DND-41 (cell line): ENCODE data around the gene KRT4.

Experiments used
- ATAC-seq: fragments of 200-7000 bp; cut with Tn5 transposase; 3 replicates; pipeline ENCODE4 v1.9.1; 2021; ENCODE audit warnings: low read depth; ENCODE audit not compliant: insufficient read depth
- DNase-seq: peaks from one replicate; pipeline ENCODE4 v3.0.0-alpha.2; 2020
- H2AFZ ChIP-seq: 2 replicates; pipeline ENCODE4 v1.6.0; 2012; ENCODE audit warnings: low read depth, low read length
- H3K27ac ChIP-seq: 2 replicates; pipeline ENCODE4 v1.5.1; 2012; ENCODE audit warnings: low read length, inconsistent platforms
- H3K27me3 ChIP-seq: fragments of 200-600 bp; sonication (generic); 2 replicates; pipeline ENCODE4 v1.6.0; 2012; ENCODE audit warnings: low read length, mild to moderate bottlenecking, inconsistent platforms; ENCODE audit not compliant: insufficient read depth, poor library complexity
- H3K36me3 ChIP-seq: 2 replicates; pipeline ENCODE4 v1.5.1; 2012; ENCODE audit warnings: low read length, inconsistent platforms; ENCODE audit not compliant: insufficient read depth
- H3K4me1 ChIP-seq: 2 replicates; pipeline ENCODE4 v1.5.1; 2012; ENCODE audit warnings: mild to moderate bottlenecking, low read length; ENCODE audit not compliant: insufficient read depth
- H3K4me2 ChIP-seq: 2 replicates; pipeline ENCODE4 v1.6.0; 2012; ENCODE audit warnings: mild to moderate bottlenecking, moderate library complexity, low read length, inconsistent platforms; ENCODE audit not compliant: insufficient read depth
- H3K4me3 ChIP-seq, 2 experiments: fragments of 200-600 bp in 1 of 2; shearing (Covaris generic) in 1 of 2; 2 replicates each; pipeline ENCODE4 v1.5.1; 2012 to 2016; ENCODE audit warnings: inconsistent platforms in 2 of 2, low read length in 2 of 2, mild to moderate bottlenecking in 2 of 2, low read depth in 1 of 2, moderate library complexity in 1 of 2
- H3K79me2 ChIP-seq: 2 replicates; pipeline ENCODE4 v1.6.0; 2012; ENCODE audit warnings: low read length, inconsistent platforms; ENCODE audit not compliant: insufficient read depth
- H3K9ac ChIP-seq: 2 replicates; pipeline ENCODE4 v1.6.0; 2012; ENCODE audit warnings: low read depth, mild to moderate bottlenecking, inconsistent platforms, low read length, moderate library complexity
- H3K9me3 ChIP-seq: 2 replicates; pipeline ENCODE4 v1.5.1; 2012; ENCODE audit warnings: low read length, moderate library complexity, mild to moderate bottlenecking, inconsistent platforms; ENCODE audit not compliant: insufficient read depth, severe bottlenecking
- H4K20me1 ChIP-seq: 2 replicates; pipeline ENCODE4 v1.6.0; 2012; ENCODE audit warnings: low read length; ENCODE audit not compliant: insufficient read depth
- EZH2 ChIP-seq: IDR thresholded peaks from 3 replicates; pipeline ENCODE4 v1.6.1; 2012; ENCODE audit warnings: borderline replicate concordance, low read depth, mild to moderate bottlenecking, moderate library complexity, low read length, inconsistent platforms; ENCODE audit not compliant: severe bottlenecking
- TF ChIP-seq, protein P1 (sequence below): IDR thresholded peaks from 2 replicates; pipeline ENCODE4 v1.5.1; 2012; ENCODE audit warnings: borderline replicate concordance, low read length, moderate library complexity, mild to moderate bottlenecking; ENCODE audit not compliant: poor library complexity, severe bottlenecking; ENCODE audit errors: extremely low read depth

Gene KRT4

DNA sequence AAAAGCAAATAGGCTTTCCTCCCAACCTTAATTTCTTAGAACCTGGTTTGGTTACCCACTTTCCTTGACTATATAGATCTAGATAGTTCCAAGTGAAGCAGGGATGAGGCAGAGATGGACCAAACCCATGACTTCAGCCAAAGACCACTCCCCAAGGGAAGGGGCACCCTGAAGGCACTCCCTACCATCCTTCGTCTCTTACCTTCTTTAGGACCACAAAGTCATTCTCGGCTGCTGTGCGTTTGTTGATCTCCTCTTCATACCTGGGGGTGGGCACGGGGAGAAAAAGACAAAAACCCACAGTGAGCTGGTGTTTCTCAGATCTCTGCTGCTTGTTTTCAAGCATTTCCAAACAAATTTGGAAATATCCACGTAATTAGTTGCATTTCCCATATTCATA lies 3.4 kb downstream of the KRT4 start:
- DNase-seq (no peak), ATAC-seq (no peak)
- Histone ChIP-seq H3K27me3 (peaks cover 2% of the 10 kb centered on the region), H3K36me3 (no peaks in the 10 kb centered on the region), H3K4me3 (no peak overlapping the region), H3K79me2 (no peaks in the 10 kb centered on the region), H4K20me1 (0 out of 2 replicates have a peak, but pooled peaks cover 3% of the 10 kb centered on the region), H3K9ac (no peak overlapping the region), H3K27ac (no peak overlapping the region), H3K9me3 (no peaks in the 10 kb centered on the region), H3K4me1 (no peaks in the 10 kb centered on the region), H3K4me2 (no peak overlapping the region), H2AFZ (no peak overlapping the region)
- TF ChIP-seq EZH2 = no peak
- TF ChIP-seq, protein P1, sequence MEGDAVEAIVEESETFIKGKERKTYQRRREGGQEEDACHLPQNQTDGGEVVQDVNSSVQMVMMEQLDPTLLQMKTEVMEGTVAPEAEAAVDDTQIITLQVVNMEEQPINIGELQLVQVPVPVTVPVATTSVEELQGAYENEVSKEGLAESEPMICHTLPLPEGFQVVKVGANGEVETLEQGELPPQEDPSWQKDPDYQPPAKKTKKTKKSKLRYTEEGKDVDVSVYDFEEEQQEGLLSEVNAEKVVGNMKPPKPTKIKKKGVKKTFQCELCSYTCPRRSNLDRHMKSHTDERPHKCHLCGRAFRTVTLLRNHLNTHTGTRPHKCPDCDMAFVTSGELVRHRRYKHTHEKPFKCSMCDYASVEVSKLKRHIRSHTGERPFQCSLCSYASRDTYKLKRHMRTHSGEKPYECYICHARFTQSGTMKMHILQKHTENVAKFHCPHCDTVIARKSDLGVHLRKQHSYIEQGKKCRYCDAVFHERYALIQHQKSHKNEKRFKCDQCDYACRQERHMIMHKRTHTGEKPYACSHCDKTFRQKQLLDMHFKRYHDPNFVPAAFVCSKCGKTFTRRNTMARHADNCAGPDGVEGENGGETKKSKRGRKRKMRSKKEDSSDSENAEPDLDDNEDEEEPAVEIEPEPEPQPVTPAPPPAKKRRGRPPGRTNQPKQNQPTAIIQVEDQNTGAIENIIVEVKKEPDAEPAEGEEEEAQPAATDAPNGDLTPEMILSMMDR = no peak

DNA sequence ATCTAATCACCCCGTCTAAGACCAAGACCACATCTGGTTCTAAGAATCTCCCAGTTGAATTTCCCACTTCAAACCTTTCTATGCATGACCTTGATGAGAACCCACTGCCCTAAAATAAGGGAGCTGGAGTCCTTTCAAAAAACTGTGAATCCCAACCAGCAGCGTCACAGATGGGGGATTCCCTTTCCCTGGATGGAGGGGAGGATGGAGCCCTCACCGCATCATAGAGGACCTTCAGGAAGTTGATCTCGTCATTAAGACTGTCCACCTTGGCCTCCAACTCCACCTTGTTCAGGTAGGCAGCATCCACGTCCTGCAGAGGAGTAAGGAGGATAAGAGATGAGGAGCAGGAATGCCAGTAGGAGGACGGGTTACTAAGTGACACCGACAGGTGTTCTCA lies 4.8 kb downstream of the KRT4 start:
- no peak overlapping the region for H3K4me2 ChIP-seq
- H3K9ac ChIP-seq = no peak overlapping the region
- H2AFZ ChIP-seq = no peak overlapping the region
- no peak for DNase-seq
- 0 out of 2 replicates have a peak, but pooled peaks cover 3% of the 10 kb centered on the region for H4K20me1 ChIP-seq
- H3K27ac ChIP-seq = no peak overlapping the region
- no peaks in the 10 kb centered on the region for H3K79me2 ChIP-seq
- no peaks in the 10 kb centered on the region for H3K9me3 ChIP-seq
- H3K36me3 ChIP-seq = no peaks in the 10 kb centered on the region
- no peak for TF ChIP-seq EZH2
- TF ChIP-seq, protein P1 = no peak
- peaks cover 2% of the 10 kb centered on the region for H3K27me3 ChIP-seq
- no peak overlapping the region for H3K4me3 ChIP-seq
- H3K4me1 ChIP-seq = no peaks in the 10 kb centered on the region
- no peak for ATAC-seq

DNA sequence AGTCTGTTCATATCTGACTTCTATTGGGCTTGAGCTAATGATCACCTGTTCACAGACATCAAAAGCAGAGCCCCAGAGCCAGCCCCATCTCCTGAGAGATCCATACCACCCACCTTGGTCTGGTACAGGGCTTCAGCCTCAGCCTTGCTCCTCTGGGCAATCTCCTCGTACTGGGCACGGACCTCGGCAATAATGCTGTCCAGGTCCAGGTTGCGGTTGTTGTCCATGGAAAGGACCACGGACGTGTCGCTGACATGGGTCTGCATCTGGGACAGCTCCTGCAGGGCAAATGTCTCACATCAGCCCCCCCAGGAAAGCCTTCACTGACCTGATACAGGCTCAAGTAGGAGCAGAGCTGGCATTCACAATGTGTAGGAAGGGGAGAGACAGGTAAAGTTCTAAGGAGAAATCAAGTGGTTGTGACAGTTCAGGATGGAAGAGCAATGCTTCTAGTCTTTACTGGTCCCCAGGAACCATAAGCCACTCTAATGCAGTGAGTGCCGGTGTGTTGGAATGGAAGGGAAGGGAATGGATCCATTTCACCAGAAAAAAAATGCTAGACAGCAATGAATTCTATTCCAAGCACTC lies 5.2 kb downstream of the KRT4 start:
- ATAC-seq (no peak), DNase-seq (no peak)
- Histone ChIP-seq H3K9me3 (no peaks in the 10 kb centered on the region), H3K4me2 (no peak overlapping the region), H3K4me1 (no peaks in the 10 kb centered on the region), H4K20me1 (0 out of 2 replicates have a peak, but pooled peaks cover 3% of the 10 kb centered on the region), H3K36me3 (no peaks in the 10 kb centered on the region), H3K4me3 (no peak overlapping the region), H3K27me3 (peaks cover 2% of the 10 kb centered on the region), H3K27ac (no peak overlapping the region), H3K79me2 (no peaks in the 10 kb centered on the region), H2AFZ (no peak overlapping the region), H3K9ac (no peak overlapping the region)
- TF ChIP-seq EZH2 = no peak
- TF ChIP-seq, protein P1 = no peak
